Measurements from ENCODE around the gene AMFR. TPM values are rescaled to one million over a fixed set of nuclear protein-coding genes. Genes with fewer than 3 reads are reported as not detected.

AMFR gene
- total and polyA plus RNA-seq, 4 donors = 43.3 to 309 (median 98.4) TPM

DNA sequence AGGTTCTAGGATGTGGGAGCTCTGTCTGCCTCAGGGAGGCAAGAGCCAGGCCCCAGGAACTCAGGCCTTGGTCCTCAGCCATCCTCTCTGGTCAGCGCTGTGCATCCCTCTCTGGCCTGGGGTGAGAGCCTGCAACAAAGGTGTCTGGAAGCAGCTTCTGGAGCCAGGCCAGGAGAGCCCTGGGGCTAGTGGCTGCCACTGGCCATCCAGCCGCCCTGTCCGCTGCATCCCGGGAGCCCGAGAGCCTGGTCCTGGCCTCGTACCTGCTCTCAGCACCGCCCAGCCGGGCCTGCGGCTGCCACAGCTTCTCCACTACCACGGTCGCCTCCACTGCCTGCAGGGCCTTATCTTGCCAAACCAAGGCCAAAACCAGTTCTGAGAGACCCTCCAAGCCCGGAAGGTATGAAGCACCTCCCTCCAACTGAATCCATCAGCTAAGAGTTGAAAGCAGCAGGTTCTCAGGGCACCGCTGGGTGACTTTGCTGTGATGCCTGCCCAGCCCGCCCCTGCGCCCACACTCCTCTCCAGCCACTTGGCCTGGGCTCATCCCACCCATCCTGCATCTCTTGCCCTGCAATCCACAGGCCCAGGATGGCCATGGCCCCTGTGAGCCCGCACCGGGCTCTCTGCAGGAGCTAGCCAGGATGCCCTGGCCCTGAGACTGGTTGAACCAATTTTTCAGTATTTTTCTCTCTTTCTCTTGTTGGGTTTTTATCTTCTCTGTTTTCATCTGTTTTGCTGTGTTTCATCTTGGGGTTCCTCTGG is 85.7 kb downstream of the AMFR start (continued):
- TF ChIP-seq, protein P1, sequence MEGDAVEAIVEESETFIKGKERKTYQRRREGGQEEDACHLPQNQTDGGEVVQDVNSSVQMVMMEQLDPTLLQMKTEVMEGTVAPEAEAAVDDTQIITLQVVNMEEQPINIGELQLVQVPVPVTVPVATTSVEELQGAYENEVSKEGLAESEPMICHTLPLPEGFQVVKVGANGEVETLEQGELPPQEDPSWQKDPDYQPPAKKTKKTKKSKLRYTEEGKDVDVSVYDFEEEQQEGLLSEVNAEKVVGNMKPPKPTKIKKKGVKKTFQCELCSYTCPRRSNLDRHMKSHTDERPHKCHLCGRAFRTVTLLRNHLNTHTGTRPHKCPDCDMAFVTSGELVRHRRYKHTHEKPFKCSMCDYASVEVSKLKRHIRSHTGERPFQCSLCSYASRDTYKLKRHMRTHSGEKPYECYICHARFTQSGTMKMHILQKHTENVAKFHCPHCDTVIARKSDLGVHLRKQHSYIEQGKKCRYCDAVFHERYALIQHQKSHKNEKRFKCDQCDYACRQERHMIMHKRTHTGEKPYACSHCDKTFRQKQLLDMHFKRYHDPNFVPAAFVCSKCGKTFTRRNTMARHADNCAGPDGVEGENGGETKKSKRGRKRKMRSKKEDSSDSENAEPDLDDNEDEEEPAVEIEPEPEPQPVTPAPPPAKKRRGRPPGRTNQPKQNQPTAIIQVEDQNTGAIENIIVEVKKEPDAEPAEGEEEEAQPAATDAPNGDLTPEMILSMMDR (IDR thresholded peaks at IDR 0.05; ENCODE audit: low read depth, low read length, missing input control) = no peak
- TF ChIP-seq SP1 (IDR thresholded peaks at IDR 0.05) = no peak

DNA sequence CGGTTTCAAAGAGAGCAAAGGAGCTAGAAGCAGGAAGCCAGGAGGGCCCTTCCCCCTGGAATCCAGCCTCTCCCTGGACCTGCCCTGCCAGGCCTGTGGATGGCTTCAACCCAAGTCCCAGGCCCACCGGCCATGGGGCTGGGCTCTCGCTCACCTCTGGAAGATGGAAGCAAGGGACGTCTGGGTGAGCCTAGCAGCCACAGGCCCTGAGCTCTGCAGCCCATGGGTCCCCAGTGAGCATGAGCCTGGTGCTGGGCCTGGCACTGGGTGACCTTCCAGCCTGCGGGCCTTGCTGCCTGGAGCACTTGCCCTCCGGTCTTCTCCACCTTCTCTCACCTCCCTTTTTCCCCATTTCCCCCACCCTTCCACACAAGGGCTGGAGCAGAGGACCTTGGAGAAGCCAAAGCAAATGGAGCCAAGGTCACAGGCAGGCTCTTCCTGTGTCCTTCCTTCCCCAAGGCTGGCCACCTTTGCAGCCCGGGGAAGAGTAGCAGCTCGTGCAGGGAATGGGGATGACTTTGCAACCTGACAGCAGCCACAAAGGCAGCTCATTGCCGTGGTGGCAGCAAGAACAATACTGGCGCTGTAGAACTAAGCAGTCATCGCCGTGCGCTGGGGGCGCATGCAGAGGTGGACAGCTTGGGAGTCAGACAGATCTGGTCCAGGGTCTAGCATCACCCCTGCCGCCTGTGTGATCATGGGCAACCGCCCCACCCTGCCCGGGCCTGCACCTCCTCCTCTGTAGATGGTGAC is 86.6 kb downstream of the AMFR start:
- Histone ChIP-seq H3K9ac (ENCODE audit: low read depth in 1 of 2, low read length in 2 of 2) (no peak overlapping the region), H3K36me3 (ENCODE audit: control insufficient read depth in 4 of 4, insufficient read depth in 3 of 4, low read depth in 1 of 4, low read length in 3 of 4) (peaks cover 0 to 72% (median 17%) of the 10 kb centered on the region in 4 donors), H3K4me3 (ENCODE audit: low read depth in 1 of 3, low read length in 3 of 3) (no peak overlapping the region), H3K4me1 (ENCODE audit: control insufficient read depth in 4 of 4, insufficient read depth in 4 of 4, low read length in 3 of 4) (peaks cover 0 to 11% (median 3%) of the 10 kb centered on the region in 4 donors), H3K9me3 (ENCODE audit: control insufficient read depth in 4 of 4, low read length in 3 of 4) (no peaks in the 10 kb centered on the region), H3K27me3 (ENCODE audit: control insufficient read depth in 4 of 4, insufficient read depth in 4 of 4, low read length in 3 of 4) (no peaks in the 10 kb centered on the region), H3K27ac (ENCODE audit: low read depth in 1 of 2, low read length in 2 of 2) (no peak overlapping the region)
- WGBS = 92% methylated on average over 17 of the region's 17 CpGs
- no peak for DNase-seq (ENCODE audit: low spot score)
- TF ChIP-seq NR2F2 (IDR thresholded peaks at IDR 0.05) (no peak), EGR1 (IDR thresholded peaks at IDR 0.05; ENCODE audit: low read depth in 2 of 2) (no peak)
- TF ChIP-seq, protein P2, sequence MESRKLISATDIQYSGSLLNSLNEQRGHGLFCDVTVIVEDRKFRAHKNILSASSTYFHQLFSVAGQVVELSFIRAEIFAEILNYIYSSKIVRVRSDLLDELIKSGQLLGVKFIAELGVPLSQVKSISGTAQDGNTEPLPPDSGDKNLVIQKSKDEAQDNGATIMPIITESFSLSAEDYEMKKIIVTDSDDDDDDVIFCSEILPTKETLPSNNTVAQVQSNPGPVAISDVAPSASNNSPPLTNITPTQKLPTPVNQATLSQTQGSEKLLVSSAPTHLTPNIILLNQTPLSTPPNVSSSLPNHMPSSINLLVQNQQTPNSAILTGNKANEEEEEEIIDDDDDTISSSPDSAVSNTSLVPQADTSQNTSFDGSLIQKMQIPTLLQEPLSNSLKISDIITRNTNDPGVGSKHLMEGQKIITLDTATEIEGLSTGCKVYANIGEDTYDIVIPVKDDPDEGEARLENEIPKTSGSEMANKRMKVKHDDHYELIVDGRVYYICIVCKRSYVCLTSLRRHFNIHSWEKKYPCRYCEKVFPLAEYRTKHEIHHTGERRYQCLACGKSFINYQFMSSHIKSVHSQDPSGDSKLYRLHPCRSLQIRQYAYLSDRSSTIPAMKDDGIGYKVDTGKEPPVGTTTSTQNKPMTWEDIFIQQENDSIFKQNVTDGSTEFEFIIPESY (IDR thresholded peaks at IDR 0.05) = no peak

DNA sequence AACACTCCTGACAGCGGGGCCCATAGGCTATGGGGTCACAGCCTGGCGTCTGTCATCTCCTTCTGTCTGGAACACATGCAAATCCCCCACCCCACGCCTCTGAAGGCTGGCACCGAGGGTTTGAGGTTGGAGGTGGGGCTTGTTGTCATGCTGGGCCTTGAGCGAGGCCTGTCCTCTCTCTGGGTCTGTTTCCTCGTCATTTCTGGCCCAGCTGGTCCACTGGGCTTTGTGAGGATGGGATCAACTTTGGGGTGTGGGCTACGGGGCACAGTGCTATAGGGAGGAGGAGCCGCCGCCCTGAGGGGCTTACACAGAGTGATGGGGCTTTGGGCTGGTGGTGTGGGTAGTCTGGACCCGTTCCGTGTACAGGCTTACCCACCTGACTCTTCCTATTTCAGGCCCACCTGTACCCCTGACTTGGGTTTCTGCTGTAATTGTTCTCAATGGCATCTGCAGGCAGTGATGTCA is 87.5 kb downstream of the AMFR start:
- no peak overlapping the region for H3K27ac ChIP-seq (ENCODE audit: low read depth in 1 of 2, low read length in 2 of 2)
- 96% methylated on average over 11 of the region's 11 CpGs for WGBS
- H3K4me1 ChIP-seq (ENCODE audit: control insufficient read depth in 4 of 4, insufficient read depth in 4 of 4, low read length in 3 of 4) = peaks cover 0 to 7% (median 0%) of the 10 kb centered on the region in 4 donors
- H3K4me3 ChIP-seq (ENCODE audit: low read depth in 1 of 3, low read length in 3 of 3) = no peak overlapping the region
- peaks cover 0 to 68% (median 17%) of the 10 kb centered on the region in 4 donors for H3K36me3 ChIP-seq (ENCODE audit: control insufficient read depth in 4 of 4, insufficient read depth in 3 of 4, low read depth in 1 of 4, low read length in 3 of 4)
- TF ChIP-seq, protein P3, sequence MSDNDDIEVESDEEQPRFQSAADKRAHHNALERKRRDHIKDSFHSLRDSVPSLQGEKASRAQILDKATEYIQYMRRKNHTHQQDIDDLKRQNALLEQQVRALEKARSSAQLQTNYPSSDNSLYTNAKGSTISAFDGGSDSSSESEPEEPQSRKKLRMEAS (IDR thresholded peaks at IDR 0.05) = no peak
- TF ChIP-seq FOXA1 (IDR thresholded peaks at IDR 0.05) = no peak
- TF ChIP-seq, protein P1 (IDR thresholded peaks at IDR 0.05; ENCODE audit: low read depth, low read length, missing input control) = no peak
- TF ChIP-seq HNF4G (IDR thresholded peaks at IDR 0.05) = no peak
- TF ChIP-seq YY1 (IDR thresholded peaks at IDR 0.05) = no peak
- no peak for TF ChIP-seq SP1 (IDR thresholded peaks at IDR 0.05)
- TF ChIP-seq JUND (IDR thresholded peaks at IDR 0.05) = no peak
- no peak for TF ChIP-seq RXRA (IDR thresholded peaks at IDR 0.05)
- TF ChIP-seq FOXA2 (IDR thresholded peaks at IDR 0.05) = no peak
- TF ChIP-seq NR2F2 (IDR thresholded peaks at IDR 0.05) = no peak
- TF ChIP-seq, protein P4, sequence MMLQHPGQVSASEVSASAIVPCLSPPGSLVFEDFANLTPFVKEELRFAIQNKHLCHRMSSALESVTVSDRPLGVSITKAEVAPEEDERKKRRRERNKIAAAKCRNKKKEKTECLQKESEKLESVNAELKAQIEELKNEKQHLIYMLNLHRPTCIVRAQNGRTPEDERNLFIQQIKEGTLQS (IDR thresholded peaks at IDR 0.05) = no peak
- no peaks in the 10 kb centered on the region for H3K27me3 ChIP-seq (ENCODE audit: control insufficient read depth in 4 of 4, insufficient read depth in 4 of 4, low read length in 3 of 4)
- no peaks in the 10 kb centered on the region for H3K9me3 ChIP-seq (ENCODE audit: control insufficient read depth in 4 of 4, low read length in 3 of 4)
- no peak overlapping the region for H3K9ac ChIP-seq (ENCODE audit: low read depth in 1 of 2, low read length in 2 of 2)
- DNase-seq (ENCODE audit: low spot score) = no peak

All from liver (tissue), 9 donors.